ENCODE results near the gene RNF121.

The RNF121 gene

GRCh38 chr11:71935338-71935925, 6.6 kb downstream of the RNF121 start:
- no peak for DNase-seq

DNA sequence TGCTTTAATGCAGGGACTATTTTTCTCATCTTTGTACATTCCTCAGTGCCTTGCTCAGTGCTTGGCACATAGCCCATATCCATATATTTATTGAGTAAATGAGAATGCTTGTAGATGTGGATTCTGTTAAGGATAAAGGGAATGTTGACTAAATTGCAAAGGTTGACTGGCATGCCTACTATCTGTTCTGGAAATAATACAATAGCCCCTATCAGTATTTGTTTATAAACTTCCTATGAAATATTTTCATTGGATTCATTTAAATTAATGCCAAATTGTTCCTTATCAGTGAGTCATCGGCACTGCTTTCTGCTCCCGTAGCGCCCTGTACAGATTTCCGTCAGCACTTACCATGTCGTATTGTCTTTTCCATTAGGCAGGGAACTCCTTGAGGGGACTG, 8.0 kb downstream of the RNF121 start:
- DNase-seq: no peak

GRCh38 chr11:71937826-71938225, 9.0 kb downstream of the RNF121 start:
- no peak for DNase-seq

- no peak for DNase-seq
These were observed 11.8 kb downstream of the RNF121 start for GRCh38 chr11:71940561-71941219.

GRCh38 chr11:71946144-71946571, 17.3 kb downstream of the RNF121 start:
- no peak for DNase-seq

DNA sequence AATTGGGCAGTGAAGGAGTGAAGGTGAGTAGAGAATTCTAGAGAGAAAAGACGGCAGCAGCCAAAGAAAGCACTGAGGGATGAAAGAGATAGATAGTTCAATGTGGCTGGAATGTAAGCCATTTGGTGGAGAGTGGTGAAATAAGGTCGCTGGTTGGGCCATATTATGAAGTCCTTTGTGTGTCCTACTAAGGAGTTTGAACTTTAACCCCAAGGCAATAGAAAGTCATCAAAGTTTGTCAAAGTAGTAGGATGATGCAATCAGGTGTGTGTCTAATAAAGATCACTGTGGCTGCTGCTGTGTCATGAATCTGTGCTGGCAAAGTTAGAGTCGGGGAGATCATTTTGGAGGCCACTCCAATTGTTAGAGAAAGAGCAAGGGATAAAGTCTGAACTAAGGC, 18.7 kb downstream of the RNF121 start:
- DNase-seq: no peak

GRCh38 chr11:71948314-71949027, 19.6 kb downstream of the RNF121 start:
- no peak for DNase-seq

DNA sequence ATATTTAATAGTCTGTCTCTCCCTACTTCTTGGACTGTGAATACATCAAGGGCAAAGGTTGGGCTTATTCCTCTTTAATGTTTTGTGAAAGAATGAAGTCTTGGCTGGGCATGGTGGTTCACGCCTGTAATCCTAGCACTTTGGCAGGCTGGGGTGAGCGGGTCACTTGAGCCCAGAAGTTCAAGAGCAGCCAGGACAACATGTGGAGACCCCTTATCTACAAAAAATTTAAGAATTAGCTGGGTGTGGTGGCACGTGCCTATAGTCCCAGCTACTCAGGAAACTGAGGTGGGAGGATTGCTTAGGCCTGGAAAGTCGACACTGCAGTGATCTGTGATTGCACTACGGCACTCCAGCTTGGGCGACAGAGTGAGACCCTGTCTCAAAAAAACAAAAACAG, 20.2 kb downstream of the RNF121 start:
- no peak for DNase-seq

GRCh38 chr11:71951741-71952310, 23.0 kb downstream of the RNF121 start:
- no peak for DNase-seq

GRCh38 chr11:71955898-71956456, 27.1 kb downstream of the RNF121 start:
- DNase-seq: no peak

GRCh38 chr11:71962428-71963038, 33.7 kb downstream of the RNF121 start:
- DNase-seq: no peak

DNA sequence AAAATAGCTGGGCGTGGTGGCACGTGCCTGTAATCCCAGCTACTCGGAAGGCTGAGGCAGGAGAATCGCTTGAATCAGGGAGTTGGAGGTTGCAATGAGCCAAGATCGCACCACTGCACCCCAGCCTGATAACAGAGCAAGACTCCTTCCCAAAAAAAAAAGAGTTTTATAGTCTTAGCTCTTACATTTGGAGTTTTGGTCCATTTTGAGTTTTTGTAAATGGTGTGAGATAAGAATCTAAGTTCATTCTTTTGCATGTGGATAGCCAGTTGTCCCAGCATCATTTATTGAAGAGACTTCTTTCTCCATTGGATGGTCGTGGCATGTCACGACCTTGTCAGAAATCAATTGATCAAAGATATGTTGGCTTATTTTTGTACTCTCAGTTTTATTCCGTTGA, 34.6 kb downstream of the RNF121 start:
- DNase-seq: no peak

- DNase-seq: no peak
These were observed 35.8 kb downstream of the RNF121 start for GRCh38 chr11:71964641-71965040.

DNA sequence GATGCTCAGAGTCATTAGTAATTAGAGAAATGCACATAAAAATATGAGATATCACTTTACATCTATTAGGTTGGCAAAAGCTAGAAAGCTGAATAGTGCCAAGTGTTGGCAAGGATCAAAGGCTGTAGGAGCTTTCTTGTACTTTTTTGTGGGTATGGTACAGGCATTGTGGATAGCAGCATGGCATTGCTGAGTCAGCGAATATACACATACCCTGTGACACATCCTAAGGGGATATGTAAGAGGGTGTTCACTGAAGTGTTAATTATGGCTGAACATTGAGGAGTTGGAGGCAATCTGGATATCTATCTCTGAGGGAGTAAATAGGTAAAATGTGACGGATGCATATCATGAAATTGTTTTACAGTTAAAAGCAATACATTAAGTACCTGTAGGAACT, 42.8 kb downstream of the RNF121 start:
- no peak for DNase-seq

DNA sequence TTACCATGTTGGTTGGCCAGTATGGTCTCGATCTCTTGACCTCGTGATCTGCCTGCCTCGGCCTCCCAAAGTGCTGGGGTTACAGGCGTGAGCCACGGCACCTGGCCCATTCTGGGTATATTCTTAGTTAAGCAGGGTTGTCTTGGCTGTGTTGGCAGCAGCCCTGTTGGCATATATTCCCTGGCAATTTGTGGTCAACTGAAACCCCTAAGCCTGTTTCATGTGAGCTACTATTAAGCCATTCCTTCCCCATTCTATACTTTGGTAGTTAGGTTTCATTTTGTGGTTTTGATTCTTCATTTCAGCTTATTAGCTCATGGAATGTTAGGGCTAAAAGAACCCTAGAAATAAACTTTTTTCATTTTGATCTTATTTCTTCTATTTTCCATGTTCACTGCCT, 47.7 kb downstream of the RNF121 start:
- DNase-seq: no peak

- no peak for DNase-seq
These were observed 48.2 kb downstream of the RNF121 start for GRCh38 chr11:71977090-71977489.

GRCh38 chr11:71977743-71978418, 49.0 kb downstream of the RNF121 start:
- peak; percentile 4 for DNase-seq

GRCh38 chr11:71979094-71979493, 50.2 kb downstream of the RNF121 start:
- no peak for DNase-seq

- no peak for DNase-seq
These were observed 50.8 kb downstream of the RNF121 start for GRCh38 chr11:71979602-71980001.

DNA sequence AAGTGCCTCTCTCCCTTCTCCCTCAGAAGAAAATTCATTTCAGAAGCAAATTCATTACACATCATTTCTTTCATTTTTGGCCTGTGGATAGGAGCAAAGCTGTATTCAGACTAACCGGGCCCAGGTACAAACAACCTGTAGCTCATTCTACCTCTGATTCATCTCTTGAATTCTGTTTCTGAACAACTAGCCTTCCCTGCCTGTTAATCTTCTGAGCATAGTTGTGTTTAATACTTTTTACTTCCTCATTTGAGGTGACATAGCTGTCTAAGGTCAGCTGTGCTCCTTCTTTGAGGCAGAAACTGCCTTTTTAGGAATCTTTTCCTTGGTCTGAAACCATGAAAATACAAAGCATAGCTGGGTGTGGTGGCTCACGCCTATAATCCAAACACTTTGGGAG, 57.3 kb downstream of the RNF121 start:
- DNase-seq: no peak

DNA sequence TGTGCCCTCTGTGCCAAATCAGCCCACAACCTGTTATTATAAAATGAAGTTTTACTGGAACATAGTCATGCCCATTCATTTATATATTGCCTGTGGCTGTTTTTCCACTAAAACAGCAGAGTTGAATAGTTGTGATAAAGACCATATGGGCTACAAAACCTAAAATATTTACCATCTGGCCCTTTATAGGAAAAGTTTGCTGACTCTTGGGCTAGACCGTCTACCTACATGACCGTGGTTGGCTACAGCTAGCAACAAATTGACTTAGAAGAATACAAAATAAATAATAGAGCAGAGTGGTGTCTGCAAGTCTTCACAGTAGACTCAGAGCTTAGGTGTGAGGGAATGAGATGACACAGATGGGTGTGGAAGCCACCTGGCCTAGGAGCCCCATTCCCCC, 58.7 kb downstream of the RNF121 start:
- DNase-seq: no peak

DNA sequence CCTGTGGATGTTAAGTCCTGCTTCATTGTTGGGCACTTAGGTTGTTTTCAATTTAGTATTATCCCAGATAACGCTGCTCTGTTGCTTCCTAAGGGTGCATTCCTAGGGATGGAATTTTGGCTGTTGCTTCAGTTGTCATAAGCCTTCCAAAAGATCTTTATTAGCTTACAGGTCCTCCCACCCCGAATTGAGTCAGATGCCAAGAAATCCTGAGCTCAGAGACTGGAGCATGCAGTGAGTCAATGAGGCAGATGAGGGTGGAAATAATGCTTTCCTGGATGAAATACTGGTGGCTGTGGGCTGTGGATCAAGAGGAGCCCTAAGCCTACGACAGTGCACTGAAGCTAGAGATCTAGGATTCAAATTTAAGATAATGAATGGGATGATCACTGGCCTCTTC, 59.2 kb downstream of the RNF121 start:
- no peak for DNase-seq

DNA sequence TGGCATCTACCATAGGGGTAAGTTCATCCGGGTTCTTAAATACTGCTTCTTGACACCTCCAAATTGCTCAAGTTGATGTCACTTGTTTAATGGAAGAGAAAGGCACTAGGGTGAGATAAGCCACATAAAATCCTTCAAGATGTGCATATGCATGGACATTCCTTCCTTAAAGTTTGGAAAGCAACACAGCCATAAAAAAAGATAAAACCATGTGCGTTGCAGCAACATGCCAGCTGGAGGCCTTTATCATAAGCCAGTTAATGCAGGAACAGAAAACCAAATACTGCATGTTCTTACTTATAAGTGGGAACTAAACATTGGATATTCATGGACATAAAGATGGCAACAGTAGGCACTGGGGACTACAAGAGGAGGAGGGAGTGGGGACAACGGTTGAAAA, 61.9 kb downstream of the RNF121 start:
- no peak for DNase-seq

Measured in NCI-H1436 treated with DMSO at 0.1 percent for 48 hours (cell line).